ENCODE measurements around the gene PCDHGA1. TPM values are rescaled to one million over a fixed set of nuclear protein-coding genes. Genes with fewer than 3 reads are reported as not detected.
A peak's percentile ranks its signal among the peaks of the same experiment; 100 is the strongest.
"Not testable (repeated sequence)": the region's sequence is repeated elsewhere in the genome, so short reads cannot be mapped to it uniquely, and the experiment has no call there.

PCDHGA1 gene
- total RNA-seq, 2 donors from 2014 or later, result 0.11 TPM; not detected in 1

GRCh38 chr5:141432726-141433125 is 102.4 kb downstream of the PCDHGA1 start:
- H3K27ac Mint-ChIP-seq; ATAC-seq; DNase-seq (ENCODE audit: low spot score in 2 of 2): not testable (repeated sequence)
- Mint-ChIP-seq H3K9me3 (peaks cover 20 to 31% of the 10 kb centered on the region in 2 donors), H3K36me3 (peaks cover 36 to 48% of the 10 kb centered on the region in 2 donors)

GRCh38 chr5:141434006-141434405 is 103.7 kb downstream of the PCDHGA1 start:
- Mint-ChIP-seq H3K36me3 (peaks cover 29 to 37% of the 10 kb centered on the region in 2 donors), H3K27ac (no peak overlapping the region), H3K9me3 (peaks cover 16 to 25% of the 10 kb centered on the region in 2 donors)
- ATAC-seq (no peak), DNase-seq (ENCODE audit: low spot score in 2 of 2) (no peak)

GRCh38 chr5:141437221-141437620 is 106.9 kb downstream of the PCDHGA1 start:
- no peak for ATAC-seq
- DNase-seq (ENCODE audit: low spot score in 2 of 2), result no peak
- no peak overlapping the region for H3K27ac Mint-ChIP-seq
- peaks cover 13 to 17% of the 10 kb centered on the region in 2 donors for H3K36me3 Mint-ChIP-seq
- H3K9me3 Mint-ChIP-seq, result peaks cover 3 to 11% of the 10 kb centered on the region in 2 donors

GRCh38 chr5:141439411-141440141 is 109.3 kb downstream of the PCDHGA1 start:
- Mint-ChIP-seq H3K27ac (no peak overlapping the region), H3K36me3 (peaks cover 4 to 6% of the 10 kb centered on the region in 2 donors), H3K9me3 (peaks cover 3 to 5% of the 10 kb centered on the region in 2 donors)
- no peak for DNase-seq (ENCODE audit: low spot score in 2 of 2)
- no peak for ATAC-seq

- Mint-ChIP-seq H3K9me3 (peaks cover 3 to 5% of the 10 kb centered on the region in 2 donors), H3K36me3 (peaks cover 4 to 6% of the 10 kb centered on the region in 2 donors)
- no peak for ATAC-seq
Measured at GRCh38 chr5:141440341-141440740, 110.0 kb downstream of the PCDHGA1 start.

GRCh38 chr5:141441571-141442170 is 111.4 kb downstream of the PCDHGA1 start:
- H3K36me3 Mint-ChIP-seq, result peaks cover 4 to 6% of the 10 kb centered on the region in 2 donors
- peaks cover 3 to 5% of the 10 kb centered on the region in 2 donors for H3K9me3 Mint-ChIP-seq
- no peak overlapping the region for H3K27ac Mint-ChIP-seq
- DNase-seq (ENCODE audit: low spot score in 2 of 2) (no peak), ATAC-seq (no peak)

More at GRCh38 chr5:141440341-141440740, 110.0 kb downstream of the PCDHGA1 start:
- DNase-seq (ENCODE audit: low spot score in 2 of 2), result no peak
- H3K27ac Mint-ChIP-seq, result no peak overlapping the region

GRCh38 chr5:141465351-141465750 is 135.0 kb downstream of the PCDHGA1 start:
- DNase-seq (ENCODE audit: low spot score in 2 of 2) (no peak), ATAC-seq (no peak)
- Mint-ChIP-seq H3K9me3 (no peaks in the 10 kb centered on the region), H3K27ac (no peak overlapping the region), H3K36me3 (peaks cover 0 to 5% of the 10 kb centered on the region in 2 donors)

- H3K27ac Mint-ChIP-seq, result no peak within 1 kb of the TSS
- peaks cover 17 to 19% of the 10 kb centered on the region in 2 donors for H3K36me3 Mint-ChIP-seq
- peak in 1 of 2 donors; percentile 60 for DNase-seq (ENCODE audit: low spot score in 2 of 2)
- no peaks in the 10 kb centered on the region for H3K9me3 Mint-ChIP-seq
- peak; percentile 84 to 97 for ATAC-seq
Measured at GRCh38 chr5:141475625-141476131, 145.4 kb downstream of the PCDHGA1 start, which contains the start of gene PCDHGC3. TSS of gene PCDHGC3 (plus strand) at chr5:141475966. CDS start at chr5:141476117, 151 bp downstream.

- ATAC-seq (peak; percentile 23 to 51), DNase-seq (ENCODE audit: low spot score in 2 of 2) (no peak)
- peaks cover 17 to 19% of the 10 kb centered on the region in 2 donors for H3K36me3 Mint-ChIP-seq
- no peak overlapping the region for H3K27ac Mint-ChIP-seq
- H3K9me3 Mint-ChIP-seq, result no peaks in the 10 kb centered on the region
Measured at GRCh38 chr5:141476132-141476911, 146.0 kb downstream of the PCDHGA1 start.

- Mint-ChIP-seq H3K36me3 (peaks cover 17 to 19% of the 10 kb centered on the region in 2 donors), H3K9me3 (no peaks in the 10 kb centered on the region), H3K27ac (no peak overlapping the region)
- no peak for DNase-seq (ENCODE audit: low spot score in 2 of 2)
- ATAC-seq, result no peak
Measured at GRCh38 chr5:141477044-141477575, 146.8 kb downstream of the PCDHGA1 start.

GRCh38 chr5:141477815-141478214 is 147.5 kb downstream of the PCDHGA1 start:
- ATAC-seq (no peak), DNase-seq (ENCODE audit: low spot score in 2 of 2) (no peak)
- Mint-ChIP-seq H3K27ac (no peak overlapping the region), H3K9me3 (no peaks in the 10 kb centered on the region), H3K36me3 (peaks cover 17 to 19% of the 10 kb centered on the region in 2 donors)

GRCh38 chr5:141478321-141478945 is 148.1 kb downstream of the PCDHGA1 start:
- DNase-seq (ENCODE audit: low spot score in 2 of 2) (no peak), ATAC-seq (peak in 1 of 2 donors; percentile 53)
- Mint-ChIP-seq H3K27ac (no peak overlapping the region), H3K36me3 (peaks cover 19 to 22% of the 10 kb centered on the region in 2 donors), H3K9me3 (no peaks in the 10 kb centered on the region)

GRCh38 chr5:141479776-141480175 is 149.5 kb downstream of the PCDHGA1 start:
- no peak overlapping the region for H3K27ac Mint-ChIP-seq
- no peak for DNase-seq (ENCODE audit: low spot score in 2 of 2)
- H3K9me3 Mint-ChIP-seq, result no peaks in the 10 kb centered on the region
- no peak for ATAC-seq
- H3K36me3 Mint-ChIP-seq, result peaks cover 19 to 24% of the 10 kb centered on the region in 2 donors

GRCh38 chr5:141483902-141484301 is 153.6 kb downstream of the PCDHGA1 start:
- Mint-ChIP-seq H3K9me3 (no peaks in the 10 kb centered on the region), H3K36me3 (peaks cover 0 to 24% of the 10 kb centered on the region in 2 donors), H3K27ac (no peak overlapping the region)
- ATAC-seq (no peak), DNase-seq (ENCODE audit: low spot score in 2 of 2) (no peak)

GRCh38 chr5:141484310-141484640 is 154.0 kb downstream of the PCDHGA1 start:
- no peak for ATAC-seq
- H3K36me3 Mint-ChIP-seq, result peaks cover 0 to 24% of the 10 kb centered on the region in 2 donors
- H3K9me3 Mint-ChIP-seq, result no peaks in the 10 kb centered on the region
- no peak overlapping the region for H3K27ac Mint-ChIP-seq
- no peak for DNase-seq (ENCODE audit: low spot score in 2 of 2)
